ENCODE measurements around the gene DDX24. TPM values are rescaled to one million over a fixed set of nuclear protein-coding genes. Genes with fewer than 3 reads are reported as not detected.

The DDX24 gene
- total and polyA plus RNA-seq, 5 experiments from 2014 or later, result 185 to 319 (median 274) TPM

GRCh38 chr14:94021416-94022157, 59.4 kb downstream of the DDX24 start:
- POLR2A ChIA-PET, result no interaction called here
- no peaks in the 10 kb centered on the region for H3K36me3 Mint-ChIP-seq
- H3K4me1 Mint-ChIP-seq, result peaks cover 5 to 9% (median 6%) of the 10 kb centered on the region in 4 donors
- H3K27ac Mint-ChIP-seq, result no peak overlapping the region
- peaks cover 0 to 6% (median 0%) of the 10 kb centered on the region in 5 donors for H3K27me3 Mint-ChIP-seq
- DNase-seq (no peak), ATAC-seq (no peak)
- H3K9me3 Mint-ChIP-seq, result no peaks in the 10 kb centered on the region
- H3K4me3 Mint-ChIP-seq, result no peak overlapping the region

- POLR2A ChIA-PET, result no interaction called here
- H3K4me1 Mint-ChIP-seq, result peaks cover 3 to 7% (median 5%) of the 10 kb centered on the region in 4 donors
Measured at GRCh38 chr14:94021001-94021400, 60.0 kb downstream of the DDX24 start.

GRCh38 chr14:94020267-94020666, 60.7 kb downstream of the DDX24 start:
- Mint-ChIP-seq H3K27ac (peak overlapping the region in 1 of 10 donors; percentile 74), H3K4me1 (peaks cover 0 to 4% (median 1%) of the 10 kb centered on the region in 4 donors), H3K9me3 (no peaks in the 10 kb centered on the region), H3K27me3 (peaks cover 0 to 3% (median 0%) of the 10 kb centered on the region in 5 donors), H3K4me3 (no peak overlapping the region), H3K36me3 (no peaks in the 10 kb centered on the region)
- no peak for ATAC-seq
- POLR2A ChIA-PET, result no interaction called here
- DNase-seq, result no peak

More at GRCh38 chr14:94021001-94021400, 60.0 kb downstream of the DDX24 start:
- ATAC-seq (no peak), DNase-seq (no peak)
- no peaks in the 10 kb centered on the region for H3K9me3 Mint-ChIP-seq
- H3K27ac Mint-ChIP-seq, result no peak overlapping the region
- H3K27me3 Mint-ChIP-seq, result peaks cover 0 to 5% (median 0%) of the 10 kb centered on the region in 5 donors
- no peaks in the 10 kb centered on the region for H3K36me3 Mint-ChIP-seq
- H3K4me3 Mint-ChIP-seq, result no peak overlapping the region

- peaks cover 0 to 1% (median 0%) of the 10 kb centered on the region in 5 donors for H3K27me3 Mint-ChIP-seq
- ATAC-seq (no peak), DNase-seq (no peak)
- POLR2A ChIA-PET, result no interaction called here
- H3K4me1 Mint-ChIP-seq, result peaks cover 0 to 3% (median 1%) of the 10 kb centered on the region in 4 donors
- H3K9me3 Mint-ChIP-seq, result no peaks in the 10 kb centered on the region
- no peak overlapping the region for H3K4me3 Mint-ChIP-seq
- H3K27ac Mint-ChIP-seq, result no peak overlapping the region
- no peaks in the 10 kb centered on the region for H3K36me3 Mint-ChIP-seq
Measured at GRCh38 chr14:94019329-94019728, 61.7 kb downstream of the DDX24 start.

GRCh38 chr14:94018308-94018707, 62.7 kb downstream of the DDX24 start:
- H3K27me3 Mint-ChIP-seq, result peaks cover 0 to 2% (median 0%) of the 10 kb centered on the region in 5 donors
- peaks cover 0 to 3% (median 1%) of the 10 kb centered on the region in 4 donors for H3K4me1 Mint-ChIP-seq
- no peaks in the 10 kb centered on the region for H3K9me3 Mint-ChIP-seq
- DNase-seq (no peak), ATAC-seq (no peak)
- H3K36me3 Mint-ChIP-seq, result no peaks in the 10 kb centered on the region
- H3K27ac Mint-ChIP-seq, result no peak overlapping the region
- POLR2A ChIA-PET, result interaction anchor here (0.6 kb wide), 1 partner anchor 16 kb away, joined by 6 read pairs; no protein-coding TSS in a partner anchor
- no peak overlapping the region for H3K4me3 Mint-ChIP-seq

GRCh38 chr14:94016446-94016976, 64.5 kb downstream of the DDX24 start:
- no peak for ATAC-seq
- POLR2A ChIA-PET, result no interaction called here

GRCh38 chr14:94015223-94015622, 65.8 kb downstream of the DDX24 start:
- DNase-seq, result no peak
- Mint-ChIP-seq H3K36me3 (no peaks in the 10 kb centered on the region), H3K27ac (no peak overlapping the region), H3K9me3 (no peaks in the 10 kb centered on the region), H3K4me3 (no peak overlapping the region), H3K4me1 (peaks cover 17 to 27% (median 21%) of the 10 kb centered on the region in 4 donors), H3K27me3 (peaks cover 0 to 2% (median 0%) of the 10 kb centered on the region in 5 donors)
- ATAC-seq, result no peak
- POLR2A ChIA-PET, result no interaction called here

More at GRCh38 chr14:94016446-94016976, 64.5 kb downstream of the DDX24 start:
- no peak overlapping the region for H3K4me3 Mint-ChIP-seq
- peaks cover 0 to 2% (median 0%) of the 10 kb centered on the region in 5 donors for H3K27me3 Mint-ChIP-seq
- no peaks in the 10 kb centered on the region for H3K36me3 Mint-ChIP-seq
- H3K27ac Mint-ChIP-seq, result no peak overlapping the region
- H3K4me1 Mint-ChIP-seq, result peaks cover 10 to 14% (median 11%) of the 10 kb centered on the region in 4 donors
- no peaks in the 10 kb centered on the region for H3K9me3 Mint-ChIP-seq
- no peak for DNase-seq

- H3K36me3 Mint-ChIP-seq, result no peaks in the 10 kb centered on the region
- DNase-seq, result no peak
- H3K4me3 Mint-ChIP-seq, result no peak overlapping the region
- H3K4me1 Mint-ChIP-seq, result peaks cover 21 to 33% (median 24%) of the 10 kb centered on the region in 4 donors
- no peak overlapping the region for H3K27ac Mint-ChIP-seq
- no peak for ATAC-seq
- POLR2A ChIA-PET, result no interaction called here
- H3K9me3 Mint-ChIP-seq, result no peaks in the 10 kb centered on the region
- H3K27me3 Mint-ChIP-seq, result peaks cover 0 to 4% (median 0%) of the 10 kb centered on the region in 5 donors
Measured at GRCh38 chr14:94014382-94014781, 66.6 kb downstream of the DDX24 start.

- no peaks in the 10 kb centered on the region for H3K36me3 Mint-ChIP-seq
- H3K27me3 Mint-ChIP-seq, result peaks cover 0 to 14% (median 0%) of the 10 kb centered on the region in 5 donors
- ATAC-seq (peak; percentile 93 to 95), DNase-seq (peak in 4 of 10 donors; percentile 36 to 57 (median 56))
- H3K4me1 Mint-ChIP-seq, result peaks cover 23 to 49% (median 34%) of the 10 kb centered on the region in 4 donors
- peak overlapping the region in 8 of 10 donors; percentile 27 to 77 (median 56) for H3K4me3 Mint-ChIP-seq
- POLR2A ChIA-PET, result interaction anchor here (0.7 to 1.1 kb wide), 2 partner anchors 24 to 69 kb away, joined by 3 read pairs; partner anchors contain the start of genes DDX24 and IFI27L1
- H3K9me3 Mint-ChIP-seq, result no peaks in the 10 kb centered on the region
- H3K27ac Mint-ChIP-seq, result peak overlapping the region in 3 of 10 donors; percentile 30 to 88 (median 71)
Measured at GRCh38 chr14:94011795-94012194, 69.2 kb downstream of the DDX24 start.

- Mint-ChIP-seq H3K27me3 (peaks cover 0 to 19% (median 2%) of the 10 kb centered on the region in 5 donors), H3K36me3 (no peaks in the 10 kb centered on the region), H3K9me3 (no peaks in the 10 kb centered on the region), H3K4me1 (peaks cover 21 to 49% (median 34%) of the 10 kb centered on the region in 4 donors), H3K27ac (peak overlapping the region in 1 of 10 donors; percentile 29), H3K4me3 (peak overlapping the region in 1 of 10 donors; percentile 19)
- POLR2A ChIA-PET, result no interaction called here
- no peak for ATAC-seq
- DNase-seq, result no peak
Measured at GRCh38 chr14:94010625-94011024, 70.4 kb downstream of the DDX24 start.

GRCh38 chr14:94009767-94010166, 71.2 kb downstream of the DDX24 start:
- peaks cover 3 to 23% (median 8%) of the 10 kb centered on the region in 5 donors for H3K27me3 Mint-ChIP-seq
- H3K27ac Mint-ChIP-seq, result peak overlapping the region in 1 of 10 donors; percentile 52
- POLR2A ChIA-PET, result no interaction called here
- no peaks in the 10 kb centered on the region for H3K36me3 Mint-ChIP-seq
- no peaks in the 10 kb centered on the region for H3K9me3 Mint-ChIP-seq
- H3K4me3 Mint-ChIP-seq, result no peak overlapping the region
- H3K4me1 Mint-ChIP-seq, result peaks cover 21 to 49% (median 34%) of the 10 kb centered on the region in 4 donors
- ATAC-seq (no peak), DNase-seq (no peak)

- Mint-ChIP-seq H3K4me3 (no peak overlapping the region), H3K9me3 (no peaks in the 10 kb centered on the region), H3K4me1 (peaks cover 21 to 49% (median 34%) of the 10 kb centered on the region in 4 donors), H3K27ac (no peak overlapping the region), H3K36me3 (no peaks in the 10 kb centered on the region), H3K27me3 (peaks cover 6 to 25% (median 14%) of the 10 kb centered on the region in 5 donors)
- ATAC-seq, result no peak
- DNase-seq, result no peak
- POLR2A ChIA-PET, result no interaction called here
Measured at GRCh38 chr14:94008234-94008633, 72.8 kb downstream of the DDX24 start.
